GM18867 (cell line): Measurements from ENCODE around the gene PHLPP1.

ENCODE experiments used
- ATAC-seq: cut with Tn5 transposase; IDR thresholded peaks from one replicate; pipeline ENCODE4 v1.9.1; 2021; ENCODE audit warnings: mild to moderate bottlenecking, moderate library complexity; ENCODE audit not compliant: unreplicated experiment

The PHLPP1 gene

GRCh38 chr18:62928326-62928725 lies 213.0 kb downstream of the PHLPP1 start:
- no peak for ATAC-seq

- no peak for ATAC-seq
These were observed 218.0 kb downstream of the PHLPP1 start for GRCh38 chr18:62933261-62933887.

GRCh38 chr18:62935994-62936393 lies 220.7 kb downstream of the PHLPP1 start:
- ATAC-seq = no peak

- ATAC-seq = no peak
These were observed 221.7 kb downstream of the PHLPP1 start for GRCh38 chr18:62937065-62937464.

- ATAC-seq = no peak
These were observed 222.7 kb downstream of the PHLPP1 start for GRCh38 chr18:62938006-62938405.

- peak; percentile 69 for ATAC-seq
These were observed 223.1 kb downstream of the PHLPP1 start for GRCh38 chr18:62938487-62938886.

- no peak for ATAC-seq
These were observed 224.1 kb downstream of the PHLPP1 start for GRCh38 chr18:62939433-62939832.

- no peak for ATAC-seq
These were observed 224.6 kb downstream of the PHLPP1 start for GRCh38 chr18:62939926-62940325.

- ATAC-seq = no peak
These were observed 227.2 kb downstream of the PHLPP1 start for GRCh38 chr18:62942578-62942977.

- no peak for ATAC-seq
These were observed 229.1 kb downstream of the PHLPP1 start for GRCh38 chr18:62944454-62944853.

GRCh38 chr18:62948788-62949187 lies 233.4 kb downstream of the PHLPP1 start:
- ATAC-seq = no peak

- ATAC-seq = no peak
These were observed 234.9 kb downstream of the PHLPP1 start for GRCh38 chr18:62950246-62950645.

GRCh38 chr18:62952807-62953206 lies 237.5 kb downstream of the PHLPP1 start:
- no peak for ATAC-seq

- ATAC-seq = no peak
These were observed 238.3 kb downstream of the PHLPP1 start for GRCh38 chr18:62953663-62954062.

- no peak for ATAC-seq
These were observed 239.0 kb downstream of the PHLPP1 start for GRCh38 chr18:62954366-62954765.

GRCh38 chr18:62957885-62958472 lies 242.6 kb downstream of the PHLPP1 start:
- ATAC-seq = peak; percentile 70

- ATAC-seq = no peak
These were observed 244.1 kb downstream of the PHLPP1 start for GRCh38 chr18:62959481-62959880.

- no peak for ATAC-seq
These were observed 248.2 kb downstream of the PHLPP1 start for GRCh38 chr18:62963507-62963906.

GRCh38 chr18:62964432-62964831 lies 249.1 kb downstream of the PHLPP1 start:
- no peak for ATAC-seq

- no peak for ATAC-seq
These were observed 251.7 kb downstream of the PHLPP1 start for GRCh38 chr18:62967089-62967488.

- no peak for ATAC-seq
These were observed 258.3 kb downstream of the PHLPP1 start for GRCh38 chr18:62973689-62974088.

- ATAC-seq = no peak
These were observed 259.0 kb downstream of the PHLPP1 start for GRCh38 chr18:62974388-62974787.
